ENCODE measurements around the gene SORBS2.

The SORBS2 gene

DNA sequence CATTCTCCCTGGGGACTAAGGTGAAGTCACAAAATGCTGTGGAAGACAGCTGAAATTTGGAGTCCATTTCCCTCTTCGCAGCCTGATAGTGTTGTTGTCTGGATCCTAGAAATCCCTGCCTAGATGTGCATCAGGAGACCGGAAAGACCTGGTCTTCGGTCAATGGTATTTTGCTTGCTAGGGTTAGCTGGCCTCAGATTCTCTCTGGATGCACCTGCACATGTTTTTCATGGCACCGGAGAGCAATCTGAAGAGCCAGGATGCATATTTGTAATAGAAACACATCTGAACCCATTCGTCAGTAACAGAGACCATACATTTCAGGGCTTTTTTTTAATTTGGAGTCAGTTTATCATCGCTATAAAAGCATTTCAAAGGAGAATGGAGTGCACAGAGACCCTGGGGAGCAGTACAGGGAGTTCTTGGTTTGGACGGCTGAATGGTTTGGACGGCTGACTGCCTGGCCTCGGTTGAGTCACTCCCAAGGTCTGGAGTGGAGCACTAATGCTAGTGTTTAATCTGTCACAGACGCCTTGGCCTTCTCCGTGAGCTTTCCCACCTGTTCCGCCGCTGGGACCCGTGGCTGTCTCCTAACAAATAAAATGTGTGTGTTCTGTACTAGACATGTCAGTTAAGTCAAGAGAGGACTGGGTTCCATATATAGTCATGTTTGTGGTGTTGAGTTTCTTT is 269.2 kb downstream of the SORBS2 start:
- H3K4me3 ChIP-seq (ENCODE audit: low read depth, low read length) = no peak overlapping the region
- TF ChIP-seq, protein P1, sequence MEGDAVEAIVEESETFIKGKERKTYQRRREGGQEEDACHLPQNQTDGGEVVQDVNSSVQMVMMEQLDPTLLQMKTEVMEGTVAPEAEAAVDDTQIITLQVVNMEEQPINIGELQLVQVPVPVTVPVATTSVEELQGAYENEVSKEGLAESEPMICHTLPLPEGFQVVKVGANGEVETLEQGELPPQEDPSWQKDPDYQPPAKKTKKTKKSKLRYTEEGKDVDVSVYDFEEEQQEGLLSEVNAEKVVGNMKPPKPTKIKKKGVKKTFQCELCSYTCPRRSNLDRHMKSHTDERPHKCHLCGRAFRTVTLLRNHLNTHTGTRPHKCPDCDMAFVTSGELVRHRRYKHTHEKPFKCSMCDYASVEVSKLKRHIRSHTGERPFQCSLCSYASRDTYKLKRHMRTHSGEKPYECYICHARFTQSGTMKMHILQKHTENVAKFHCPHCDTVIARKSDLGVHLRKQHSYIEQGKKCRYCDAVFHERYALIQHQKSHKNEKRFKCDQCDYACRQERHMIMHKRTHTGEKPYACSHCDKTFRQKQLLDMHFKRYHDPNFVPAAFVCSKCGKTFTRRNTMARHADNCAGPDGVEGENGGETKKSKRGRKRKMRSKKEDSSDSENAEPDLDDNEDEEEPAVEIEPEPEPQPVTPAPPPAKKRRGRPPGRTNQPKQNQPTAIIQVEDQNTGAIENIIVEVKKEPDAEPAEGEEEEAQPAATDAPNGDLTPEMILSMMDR (IDR thresholded peaks at IDR 0.05; ENCODE audit: insufficient read depth, low read depth, low read length, missing control alignments) = no peak

DNA sequence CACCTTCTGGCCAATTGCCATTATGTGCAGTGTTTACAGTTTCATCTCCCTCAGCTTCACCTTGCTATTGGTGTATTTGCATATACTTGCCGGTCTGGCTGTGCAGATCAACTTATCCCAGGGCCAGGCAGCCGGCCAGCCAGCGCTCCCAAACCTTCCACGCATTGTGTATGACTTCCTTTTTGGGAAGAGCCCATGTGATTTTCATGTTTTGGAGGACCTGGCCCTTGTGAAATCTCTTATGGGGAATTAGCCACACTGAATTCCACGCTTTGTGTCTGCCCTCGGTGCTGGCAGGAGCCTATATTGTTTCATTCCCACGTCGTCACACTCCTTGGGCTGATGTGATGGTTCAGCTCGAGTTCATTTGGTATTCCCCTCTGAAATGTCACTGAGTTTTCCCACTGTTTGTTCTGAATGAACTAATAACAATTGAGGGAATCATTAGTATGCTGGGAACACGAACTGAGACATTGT is 270.7 kb downstream of the SORBS2 start:
- TF ChIP-seq, protein P1 (IDR thresholded peaks at IDR 0.05; ENCODE audit: insufficient read depth, low read depth, low read length, missing control alignments) = no peak

More for the DNA sequence above, 269.2 kb downstream of the SORBS2 start:
- no peak for DNase-seq (ENCODE audit: low read depth)

DNA sequence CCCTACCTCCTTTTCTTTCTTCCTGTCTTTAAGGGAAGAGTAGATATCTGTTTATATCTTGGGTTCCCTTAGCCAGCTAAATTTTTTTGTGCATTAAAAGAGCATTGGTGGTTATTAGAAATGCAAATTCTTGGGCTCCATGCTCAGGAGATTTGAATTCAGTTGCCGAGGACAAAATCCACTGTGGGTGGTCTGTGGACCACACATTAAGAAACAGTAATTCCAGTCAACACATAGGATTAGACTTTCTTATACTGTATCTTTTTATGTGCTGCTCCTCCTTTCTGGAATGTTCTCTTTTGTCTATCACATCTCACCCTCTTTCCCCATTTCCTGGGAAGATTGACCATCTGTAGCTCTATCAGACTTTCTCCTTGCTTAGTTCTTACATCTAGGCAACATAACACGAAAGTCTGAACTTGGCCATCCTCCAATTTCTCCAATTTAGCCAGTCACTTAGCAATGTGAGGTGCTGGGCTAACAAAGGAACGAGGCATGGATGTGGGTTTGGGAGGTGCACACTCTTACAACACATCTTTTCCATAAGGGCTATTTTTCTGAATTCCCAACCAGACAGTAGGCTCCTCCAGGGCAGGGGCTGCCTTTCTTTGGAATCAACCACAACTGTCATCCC is 271.4 kb downstream of the SORBS2 start:
- no peak overlapping the region for H3K4me3 ChIP-seq (ENCODE audit: low read depth, low read length)
- TF ChIP-seq, protein P1 (IDR thresholded peaks at IDR 0.05; ENCODE audit: insufficient read depth, low read depth, low read length, missing control alignments) = no peak
- DNase-seq (ENCODE audit: low read depth) = no peak

More for the DNA sequence above, 270.7 kb downstream of the SORBS2 start:
- 0 out of 2 replicates have a peak overlapping the region, but pooled peaks have one; percentile 3 for H3K4me3 ChIP-seq (ENCODE audit: low read depth, low read length)
- DNase-seq (ENCODE audit: low read depth) = peak; percentile 30

DNA sequence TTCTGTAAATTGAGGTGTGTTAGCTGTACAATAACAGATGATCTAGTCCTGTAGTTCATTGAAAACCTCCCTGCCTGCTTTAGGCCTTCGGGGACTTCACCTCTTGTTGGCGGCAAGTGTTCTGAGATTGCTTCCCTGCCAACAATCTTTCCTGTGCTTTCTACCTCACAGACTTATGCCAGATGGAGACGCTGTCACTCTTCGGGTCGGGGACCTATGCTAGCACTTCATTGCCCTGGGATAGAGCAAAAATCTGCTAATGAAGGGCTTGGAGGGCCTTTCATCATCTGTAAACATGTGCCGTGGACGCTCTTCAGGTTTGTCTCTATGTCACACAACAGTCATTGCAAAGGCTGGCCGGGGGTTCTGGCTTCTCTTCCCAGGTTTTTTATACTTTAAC is 272.0 kb downstream of the SORBS2 start:
- TF ChIP-seq, protein P1 (IDR thresholded peaks at IDR 0.05; ENCODE audit: insufficient read depth, low read depth, low read length, missing control alignments) = no peak
- no peak overlapping the region for H3K4me3 ChIP-seq (ENCODE audit: low read depth, low read length)
- no peak for DNase-seq (ENCODE audit: low read depth)

DNA sequence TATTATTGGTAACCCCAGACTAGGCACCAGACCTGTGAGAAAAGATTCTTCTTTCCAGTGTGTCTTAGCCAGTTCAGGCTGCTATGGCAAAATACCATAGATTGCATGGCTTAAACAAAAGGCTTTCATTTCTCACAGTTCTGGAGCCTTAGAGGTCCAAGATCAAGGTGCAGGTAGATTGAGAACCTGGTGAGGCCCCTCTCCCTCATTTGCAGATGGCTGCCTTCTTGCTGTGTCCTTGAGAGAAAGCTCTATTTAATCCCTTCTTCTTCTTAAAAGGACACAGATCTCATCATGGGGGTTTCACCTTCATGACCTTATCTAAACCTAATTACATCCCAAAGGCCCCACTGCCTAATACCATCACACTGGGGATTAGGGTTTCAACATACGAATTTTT is 273.2 kb downstream of the SORBS2 start:
- TF ChIP-seq, protein P1 (IDR thresholded peaks at IDR 0.05; ENCODE audit: insufficient read depth, low read depth, low read length, missing control alignments) = no peak
- DNase-seq (ENCODE audit: low read depth) = no peak
- no peak overlapping the region for H3K4me3 ChIP-seq (ENCODE audit: low read depth, low read length)

DNA sequence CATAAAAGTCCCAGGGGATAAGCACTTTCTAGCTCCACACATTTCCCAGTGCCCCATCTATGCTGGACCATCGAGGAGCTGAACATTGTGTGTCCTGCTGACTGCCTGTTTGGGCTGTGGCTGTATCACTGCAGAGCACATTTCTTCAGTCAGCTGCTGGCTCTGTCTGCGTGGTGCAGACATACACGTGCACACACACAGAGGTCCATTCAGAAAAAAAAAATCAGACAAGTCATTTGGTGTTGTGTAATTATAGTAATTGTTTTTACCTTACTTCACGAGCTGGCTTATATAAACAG is 275.6 kb downstream of the SORBS2 start:
- no peak for DNase-seq (ENCODE audit: low read depth)
- H3K4me3 ChIP-seq (ENCODE audit: low read depth, low read length) = no peak overlapping the region
- TF ChIP-seq, protein P1 (IDR thresholded peaks at IDR 0.05; ENCODE audit: insufficient read depth, low read depth, low read length, missing control alignments) = no peak
